AG09309 (cell line): ENCODE measurements around the gene ARMC2.
"Not testable (repeated sequence)": the region's sequence is repeated elsewhere in the genome, so short reads cannot be mapped to it uniquely, and the experiment has no call there.

ENCODE experiments used
- DNase-seq: peaks from one replicate; pipeline ENCODE4 v3.0.0-alpha.2; 2010; ENCODE audit warnings: low read depth
- H3K4me3 ChIP-seq: 2 replicates; pipeline ENCODE4 v1.5.1; 2011; ENCODE audit warnings: mild to moderate bottlenecking, low read depth, low read length, moderate library complexity; ENCODE audit not compliant: control insufficient read depth
- TF ChIP-seq, protein P1 (sequence below): IDR thresholded peaks from 2 replicates; pipeline ENCODE4 v1.5.1; 2011; ENCODE audit warnings: mild to moderate bottlenecking, low read depth, low read length, inconsistent platforms; ENCODE audit not compliant: insufficient read depth, control insufficient read depth; ENCODE audit errors: missing control alignments

ARMC2 gene

DNA sequence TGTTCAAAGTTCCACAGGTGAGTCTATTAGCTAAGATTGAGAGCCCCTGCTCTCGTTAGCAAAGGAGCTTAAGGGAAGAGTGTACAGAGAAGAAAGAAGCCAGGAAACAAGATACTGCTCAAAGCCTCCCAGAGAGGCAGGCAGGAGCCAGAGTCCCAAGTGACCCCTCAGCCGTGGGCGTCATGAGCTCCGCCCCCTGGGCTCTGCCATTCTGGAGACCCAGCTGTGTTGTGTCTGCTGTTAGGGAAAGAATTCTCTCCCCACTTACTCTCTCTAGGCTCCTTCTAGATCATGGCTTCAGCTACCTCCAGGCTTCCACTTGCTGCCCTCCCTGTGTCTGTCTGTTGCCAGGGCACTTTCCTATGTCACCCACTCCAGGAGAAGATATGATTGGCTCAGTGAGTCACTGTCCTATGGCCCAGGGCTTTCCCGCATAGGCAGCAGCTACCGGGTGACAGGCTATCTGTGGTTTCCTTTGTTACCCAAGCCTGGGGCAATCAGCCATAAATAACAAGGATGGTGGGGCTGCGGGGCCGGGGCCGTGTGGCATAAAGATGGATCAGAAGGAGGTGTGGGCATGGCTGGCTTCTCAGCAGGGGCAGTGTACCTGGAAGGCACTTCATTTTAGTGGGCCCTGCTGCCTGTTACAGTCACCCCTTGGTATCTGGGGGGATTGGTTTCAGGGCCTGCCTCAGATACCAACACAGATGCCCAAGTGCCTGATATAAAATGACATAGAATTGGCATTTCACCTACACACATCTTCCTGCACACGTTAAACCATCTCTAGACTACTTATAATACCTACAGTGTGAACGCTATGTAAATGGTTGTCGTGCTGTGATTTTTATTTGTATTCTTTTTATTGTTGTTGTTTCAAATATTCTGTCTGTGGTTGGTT is 118.9 kb downstream of the ARMC2 start:
- H3K4me3 ChIP-seq: no peak overlapping the region
- TF ChIP-seq, protein P1, sequence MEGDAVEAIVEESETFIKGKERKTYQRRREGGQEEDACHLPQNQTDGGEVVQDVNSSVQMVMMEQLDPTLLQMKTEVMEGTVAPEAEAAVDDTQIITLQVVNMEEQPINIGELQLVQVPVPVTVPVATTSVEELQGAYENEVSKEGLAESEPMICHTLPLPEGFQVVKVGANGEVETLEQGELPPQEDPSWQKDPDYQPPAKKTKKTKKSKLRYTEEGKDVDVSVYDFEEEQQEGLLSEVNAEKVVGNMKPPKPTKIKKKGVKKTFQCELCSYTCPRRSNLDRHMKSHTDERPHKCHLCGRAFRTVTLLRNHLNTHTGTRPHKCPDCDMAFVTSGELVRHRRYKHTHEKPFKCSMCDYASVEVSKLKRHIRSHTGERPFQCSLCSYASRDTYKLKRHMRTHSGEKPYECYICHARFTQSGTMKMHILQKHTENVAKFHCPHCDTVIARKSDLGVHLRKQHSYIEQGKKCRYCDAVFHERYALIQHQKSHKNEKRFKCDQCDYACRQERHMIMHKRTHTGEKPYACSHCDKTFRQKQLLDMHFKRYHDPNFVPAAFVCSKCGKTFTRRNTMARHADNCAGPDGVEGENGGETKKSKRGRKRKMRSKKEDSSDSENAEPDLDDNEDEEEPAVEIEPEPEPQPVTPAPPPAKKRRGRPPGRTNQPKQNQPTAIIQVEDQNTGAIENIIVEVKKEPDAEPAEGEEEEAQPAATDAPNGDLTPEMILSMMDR: no peak
- no peak for DNase-seq

DNA sequence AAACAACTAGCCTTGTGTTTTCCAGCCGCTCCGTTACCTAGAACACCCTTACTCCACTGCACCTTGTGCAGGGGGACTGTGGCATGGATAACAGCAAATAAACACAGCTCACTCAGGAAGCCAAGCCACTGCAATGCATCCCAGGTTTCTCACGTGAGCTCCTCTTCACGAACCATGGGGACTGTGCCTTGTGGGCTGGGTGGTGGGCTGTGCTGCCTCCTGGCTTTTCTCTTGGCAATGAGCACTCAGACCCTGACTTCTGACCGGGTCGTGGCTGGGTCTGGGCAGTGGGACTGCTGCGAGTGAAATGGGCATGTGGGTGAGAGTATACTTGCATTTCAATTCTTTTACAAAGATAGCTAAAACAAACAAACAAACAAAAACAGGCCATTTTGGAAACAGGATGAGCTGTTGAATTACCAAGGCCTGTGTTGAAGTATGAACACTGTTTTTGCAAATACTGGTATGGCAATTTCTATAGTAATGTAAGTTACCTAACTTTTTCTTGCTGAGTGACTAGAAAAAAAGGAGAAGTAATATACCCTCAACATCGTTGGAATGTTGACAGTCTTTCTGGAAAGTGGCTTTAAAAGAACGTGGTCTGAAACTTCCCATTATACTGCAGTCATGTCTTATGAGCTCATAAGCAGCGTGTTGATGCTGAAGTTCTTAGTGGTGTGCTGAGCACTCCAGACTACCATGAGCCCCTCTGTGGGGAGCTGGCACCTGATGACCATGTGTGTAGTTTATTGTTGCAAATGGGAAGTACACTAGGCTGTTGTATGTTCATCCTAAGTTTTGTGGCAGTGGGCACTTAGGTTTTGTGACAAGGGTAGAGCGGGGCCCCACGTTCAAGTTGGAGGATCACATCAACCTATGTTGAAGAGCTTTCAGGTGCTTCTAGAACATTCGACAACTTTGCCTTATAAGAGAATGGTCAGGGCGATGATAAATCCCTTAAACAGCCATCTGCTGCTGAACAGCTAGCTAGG is 120.4 kb downstream of the ARMC2 start:
- no peak overlapping the region for H3K4me3 ChIP-seq
- TF ChIP-seq, protein P1: no peak
- DNase-seq: no peak

DNA sequence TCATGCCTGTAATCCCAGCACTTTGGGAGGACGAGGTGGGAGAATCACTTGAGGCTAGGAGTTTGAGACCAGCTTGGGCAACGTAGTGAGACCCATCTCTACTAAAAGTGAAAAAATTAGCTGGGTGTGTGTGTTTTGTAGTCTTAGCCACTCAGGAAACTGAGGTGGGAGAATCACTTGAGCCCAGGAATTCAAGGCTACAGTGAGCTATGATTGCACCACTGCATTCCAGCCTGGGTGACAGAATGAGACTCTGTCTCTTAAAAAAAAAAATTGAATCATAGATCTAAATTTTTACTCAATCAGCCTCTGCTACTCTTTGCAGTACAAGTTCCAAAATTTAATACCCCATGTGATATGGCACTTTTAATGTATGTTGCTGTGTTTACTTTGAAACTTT is 121.6 kb downstream of the ARMC2 start:
- H3K4me3 ChIP-seq: no peak overlapping the region
- TF ChIP-seq, protein P1: no peak
- no peak for DNase-seq

DNA sequence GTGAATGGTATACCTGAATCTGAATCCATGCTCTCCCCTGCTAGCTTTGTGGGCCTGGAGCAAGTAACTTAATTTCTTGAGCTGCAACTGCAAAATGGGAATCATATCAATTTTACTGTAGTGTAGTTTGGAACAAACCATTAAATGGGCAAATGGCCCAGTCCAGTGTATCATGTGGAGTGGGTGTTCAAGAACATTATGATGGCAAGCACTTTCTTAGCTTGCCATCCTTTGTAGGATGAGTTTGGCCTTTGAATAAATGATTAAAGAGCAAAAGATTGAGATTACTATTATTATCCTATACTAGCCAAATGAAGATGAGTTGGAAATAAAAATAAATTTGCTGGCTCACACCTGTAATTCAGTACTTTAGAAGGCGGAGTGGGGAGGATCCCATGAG is 126.0 kb downstream of the ARMC2 start:
- no peak for DNase-seq
- TF ChIP-seq, protein P1: no peak
- no peak overlapping the region for H3K4me3 ChIP-seq

DNA sequence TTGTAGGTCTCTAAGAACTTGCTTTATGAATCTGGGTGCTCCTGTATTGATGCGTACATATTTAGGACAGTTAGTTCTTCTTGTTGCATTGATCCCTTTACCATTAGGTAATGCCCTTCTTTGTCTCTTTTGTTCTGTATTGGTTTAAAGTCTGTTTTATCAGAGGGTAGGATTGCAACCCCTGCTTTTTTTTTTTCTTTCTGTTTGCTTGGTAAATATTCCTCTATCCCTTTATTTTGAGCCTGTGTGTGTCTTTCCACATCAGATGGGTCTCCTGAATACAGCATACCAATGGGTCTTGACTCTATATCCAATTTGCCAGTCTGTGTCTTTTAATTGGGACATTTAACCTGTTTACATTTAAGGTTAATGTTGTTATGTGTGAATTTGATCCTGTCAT is 130.4 kb downstream of the ARMC2 start:
- not testable (repeated sequence) for DNase-seq, H3K4me3 ChIP-seq

DNA sequence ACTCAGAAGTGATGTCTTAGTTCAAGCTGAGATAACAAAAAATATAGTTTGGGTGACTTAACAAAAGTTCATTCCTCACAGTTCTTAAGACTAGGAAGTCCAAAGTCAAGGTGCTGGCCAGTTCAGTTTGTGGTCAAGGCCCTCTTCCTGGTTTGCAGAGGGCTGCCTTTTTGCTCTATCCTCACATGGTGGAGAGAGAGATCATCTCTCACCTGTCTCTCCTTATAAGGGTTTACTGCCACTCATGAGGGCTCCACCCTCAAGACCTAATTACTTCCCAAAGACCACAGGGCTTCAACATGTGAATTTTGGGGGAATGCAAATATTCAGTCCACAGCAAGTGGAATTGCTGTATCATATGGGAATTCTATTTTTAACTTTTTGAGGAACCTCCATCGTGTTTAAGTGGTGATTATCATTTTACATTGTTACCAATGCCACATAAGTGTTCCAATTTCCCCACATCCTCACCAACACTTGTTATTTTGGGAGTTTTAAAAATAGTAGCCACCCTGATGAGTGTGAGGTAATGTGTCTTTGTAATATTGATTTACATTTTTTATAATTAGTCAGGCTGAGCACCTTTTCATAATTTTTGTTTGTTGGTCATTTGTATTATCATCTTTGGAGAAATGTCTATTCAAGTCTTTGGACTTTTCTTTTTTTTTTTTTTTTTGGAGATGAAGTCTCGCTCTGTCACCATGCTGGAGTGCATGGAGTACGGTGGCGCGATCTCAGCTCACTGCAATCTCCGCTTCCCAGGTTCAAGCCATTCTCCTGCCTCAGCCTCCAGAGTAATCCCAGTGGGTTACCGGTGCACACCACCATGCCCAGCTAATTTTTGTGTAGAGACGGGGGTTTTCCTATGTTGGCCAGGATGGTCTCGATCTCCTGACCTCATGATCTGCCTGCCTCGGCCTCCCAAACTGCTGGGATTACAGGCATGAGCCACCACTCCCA is 134.2 kb downstream of the ARMC2 start:
- TF ChIP-seq, protein P1: no peak
- H3K4me3 ChIP-seq: no peak overlapping the region
- no peak for DNase-seq
